Esophagus squamous epithelium (tissue), 5 donors: ENCODE measurements around the gene CFAP161. TPM values are rescaled to one million over a fixed set of nuclear protein-coding genes. Genes with fewer than 3 reads are reported as not detected.
A peak's percentile ranks its signal among the peaks of the same experiment; 100 is the strongest.

ENCODE experiments used
- DNase-seq: peaks from one replicate; lab custom pipeline; 2025; lab: John Stamatoyannopoulos, UW
- H3K27ac ChIP-seq, 4 donors: fragments of 200-600 bp; sonication (generic); one replicate each; pipeline ENCODE4 v1.5.1; 2016 to 2019; ENCODE audit warnings: mild to moderate bottlenecking in 1 of 4
- H3K27me3 ChIP-seq, 4 donors: fragments of 200-600 bp; sonication (generic); 1 replicate in 3 of 4; 2 replicates in 1 of 4; pipeline versions ENCODE4 v1.5.1 to v1.6.0; 2017 to 2021; ENCODE audit warnings: antibody characterized with exemption in 1 of 4
- H3K36me3 ChIP-seq, 3 donors: fragments of 200-600 bp; sonication (generic); one replicate each; pipeline ENCODE4 v1.5.1; 2016 to 2019
- H3K4me1 ChIP-seq, 3 donors: fragments of 200-600 bp; sonication (generic); one replicate each; pipeline ENCODE4 v1.5.1; 2017 to 2019
- H3K4me3 ChIP-seq, 4 donors: fragments of 200-600 bp; sonication (generic); 1 replicate in 3 of 4; 2 replicates in 1 of 4; pipeline ENCODE4 v1.5.1; 2016 to 2019; ENCODE audit warnings: mild to moderate bottlenecking in 2 of 4, moderate library complexity in 1 of 4
- H3K9me3 ChIP-seq, 3 donors: fragments of 200-600 bp; sonication (generic); one replicate each; pipeline ENCODE4 v1.5.1; 2016 to 2019
- POLR2A ChIP-seq, 4 donors: fragments of 450-650 bp; IDR thresholded peaks; one replicate each; pipeline ENCODE4 v1.6.1; 2017; ENCODE audit warnings: antibody characterized with exemption in 4 of 4, mild to moderate bottlenecking in 4 of 4, moderate library complexity in 3 of 4
- WGBS, 2 donors: methylation state at CpG; one replicate each; pipeline ENCODE4 v1.1.5; 2018; 5-methylcytosine and 5-hydroxymethylcytosine counted together
- intact Hi-C: fragments of 100-400 bp; cut with DNase I; formaldehyde crosslinking; loops from one replicate; pipeline ENCODE4 v1.15.0; 2022
- total RNA-seq, 4 donors: library from RNA; depleted of rRNA; stranded (reverse); fragments of >200 nt; gene quantifications; one replicate each; pipeline ENCODE4 v1.1.0, GENCODE V29; 2016
- TF ChIP-seq, protein P1 (sequence below), 6 experiments: fragments of 450-650 bp in 4 of 6; fragments of 200-600 bp in 2 of 6; sonication (generic) in 2 of 6; IDR thresholded peaks; one replicate each; pipeline ENCODE4 v1.5.1; 2016 to 2019; ENCODE audit warnings: antibody characterized with exemption in 6 of 6, mild to moderate bottlenecking in 4 of 6, moderate library complexity in 4 of 6
- donor health status: DM: yes; HTN: yes; CAD: no.

Gene CFAP161
- total RNA-seq, 4 donors from 2014 or later, result 0.38 to 0.88 TPM; not detected in 2

DNA sequence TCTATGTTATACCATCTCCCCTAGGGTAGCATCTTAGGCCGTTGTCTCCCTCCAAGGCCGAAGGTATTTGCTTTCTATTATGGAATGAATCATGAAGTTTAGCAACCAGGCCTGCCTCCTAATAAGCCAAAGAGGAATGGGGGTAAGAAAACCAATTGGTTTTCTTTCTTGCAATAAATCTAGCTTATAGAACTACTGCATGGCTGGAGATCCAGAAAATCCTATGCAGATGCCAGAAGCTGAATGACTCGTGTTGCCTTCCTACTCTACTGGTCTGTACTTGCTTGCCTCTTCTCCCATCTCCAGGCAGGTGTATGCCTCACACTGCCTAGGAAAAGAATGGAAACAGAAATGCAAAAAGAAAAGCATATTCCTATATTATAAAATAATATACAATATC, 31.5 kb downstream of the CFAP161 start:
- Histone ChIP-seq H3K27me3 (peaks cover 0 to 29% (median 0%) of the 10 kb centered on the region in 4 donors), H3K9me3 (no peaks in the 10 kb centered on the region), H3K36me3 (no peaks in the 10 kb centered on the region), H3K4me3 (no peak overlapping the region), H3K4me1 (peaks cover 19 to 52% (median 49%) of the 10 kb centered on the region in 3 donors), H3K27ac (peak overlapping the region in 2 of 4 donors; percentile 17 to 52)
- DNase-seq, result no peak
- TF ChIP-seq POLR2A (IDR thresholded peaks at IDR 0.05), result no peak
- TF ChIP-seq, protein P1, sequence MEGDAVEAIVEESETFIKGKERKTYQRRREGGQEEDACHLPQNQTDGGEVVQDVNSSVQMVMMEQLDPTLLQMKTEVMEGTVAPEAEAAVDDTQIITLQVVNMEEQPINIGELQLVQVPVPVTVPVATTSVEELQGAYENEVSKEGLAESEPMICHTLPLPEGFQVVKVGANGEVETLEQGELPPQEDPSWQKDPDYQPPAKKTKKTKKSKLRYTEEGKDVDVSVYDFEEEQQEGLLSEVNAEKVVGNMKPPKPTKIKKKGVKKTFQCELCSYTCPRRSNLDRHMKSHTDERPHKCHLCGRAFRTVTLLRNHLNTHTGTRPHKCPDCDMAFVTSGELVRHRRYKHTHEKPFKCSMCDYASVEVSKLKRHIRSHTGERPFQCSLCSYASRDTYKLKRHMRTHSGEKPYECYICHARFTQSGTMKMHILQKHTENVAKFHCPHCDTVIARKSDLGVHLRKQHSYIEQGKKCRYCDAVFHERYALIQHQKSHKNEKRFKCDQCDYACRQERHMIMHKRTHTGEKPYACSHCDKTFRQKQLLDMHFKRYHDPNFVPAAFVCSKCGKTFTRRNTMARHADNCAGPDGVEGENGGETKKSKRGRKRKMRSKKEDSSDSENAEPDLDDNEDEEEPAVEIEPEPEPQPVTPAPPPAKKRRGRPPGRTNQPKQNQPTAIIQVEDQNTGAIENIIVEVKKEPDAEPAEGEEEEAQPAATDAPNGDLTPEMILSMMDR (IDR thresholded peaks at IDR 0.05), result no peak
- WGBS, 2 donors, result 23 to 33% methylated on average over 3 of the region's 3 CpGs
- intact Hi-C loops, result no loop called here

DNA sequence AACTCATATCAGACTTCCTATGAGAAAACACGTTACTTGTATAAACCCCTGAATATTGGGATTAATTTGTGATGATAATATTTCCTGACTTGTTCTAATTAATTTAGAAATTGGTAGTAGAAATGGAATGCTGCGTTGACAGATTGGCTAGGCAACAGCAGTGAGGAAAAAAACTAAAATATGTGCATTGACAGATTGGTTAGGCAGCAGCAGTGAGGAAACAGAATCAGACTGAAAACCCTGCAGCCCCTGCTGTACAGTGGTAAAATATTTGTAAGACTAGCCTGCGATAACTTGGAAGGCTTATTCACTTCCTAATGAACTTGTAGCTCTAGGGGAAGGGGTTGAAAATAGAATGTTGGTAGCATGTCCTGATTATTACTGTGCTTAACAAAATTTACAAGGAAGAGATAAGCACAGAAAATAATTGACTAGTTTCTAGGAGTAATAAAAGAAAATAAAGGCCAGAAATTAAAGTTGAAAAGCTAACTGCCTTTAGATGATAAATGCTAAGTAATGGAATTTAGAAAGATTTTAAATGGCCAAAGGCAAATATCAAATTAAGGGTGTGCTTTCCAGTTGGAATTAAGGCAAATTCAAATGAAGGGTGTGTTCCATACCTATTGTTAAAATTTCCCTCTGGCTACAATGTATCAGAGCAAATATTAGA, 32.7 kb downstream of the CFAP161 start:
- DNase-seq, result no peak
- no peak for TF ChIP-seq POLR2A (IDR thresholded peaks at IDR 0.05)
- TF ChIP-seq, protein P1 (IDR thresholded peaks at IDR 0.05), result no peak
- WGBS, 2 donors, result 37 to 45% methylated on average over 3 of the region's 3 CpGs
- Histone ChIP-seq H3K9me3 (no peaks in the 10 kb centered on the region), H3K27me3 (peaks cover 0 to 26% (median 0%) of the 10 kb centered on the region in 4 donors), H3K4me3 (no peak overlapping the region), H3K36me3 (no peaks in the 10 kb centered on the region), H3K4me1 (peaks cover 7 to 41% (median 40%) of the 10 kb centered on the region in 3 donors), H3K27ac (peak overlapping the region in 3 of 4 donors; percentile 5 to 63 (median 45))
- intact Hi-C loops, result no loop called here

DNA sequence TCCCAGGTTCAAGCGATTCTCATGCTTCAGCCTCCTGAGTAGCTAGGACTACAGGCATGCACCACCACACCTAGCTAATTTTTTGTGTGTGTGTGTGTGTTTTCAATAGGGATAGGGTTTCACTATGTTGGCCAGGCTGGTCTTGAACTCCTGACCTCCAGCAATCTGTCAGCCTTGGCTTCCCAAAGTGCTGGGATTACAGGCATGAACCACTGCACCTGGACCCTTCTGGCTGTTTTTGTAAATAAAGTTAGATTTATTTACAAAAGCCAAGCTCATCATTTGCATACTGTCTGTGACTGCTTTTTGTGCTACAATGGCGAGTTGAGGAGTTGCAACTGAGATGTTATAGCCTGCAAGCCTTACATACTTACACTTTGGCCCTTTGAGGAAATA, 34.1 kb downstream of the CFAP161 start:
- H3K36me3 ChIP-seq, result no peaks in the 10 kb centered on the region
- no peak overlapping the region for H3K27ac ChIP-seq
- H3K4me1 ChIP-seq, result peaks cover 6 to 40% (median 39%) of the 10 kb centered on the region in 3 donors
- peaks cover 0 to 39% (median 0%) of the 10 kb centered on the region in 4 donors for H3K27me3 ChIP-seq
- WGBS, 2 donors, result 67 to 100% methylated on average over 2 of the region's 2 CpGs
- no peaks in the 10 kb centered on the region for H3K9me3 ChIP-seq
- no peak overlapping the region for H3K4me3 ChIP-seq
- intact Hi-C loops, result no loop called here
- DNase-seq, result no peak
- TF ChIP-seq, protein P1 (IDR thresholded peaks at IDR 0.05), result no peak
- TF ChIP-seq POLR2A (IDR thresholded peaks at IDR 0.05), result no peak

DNA sequence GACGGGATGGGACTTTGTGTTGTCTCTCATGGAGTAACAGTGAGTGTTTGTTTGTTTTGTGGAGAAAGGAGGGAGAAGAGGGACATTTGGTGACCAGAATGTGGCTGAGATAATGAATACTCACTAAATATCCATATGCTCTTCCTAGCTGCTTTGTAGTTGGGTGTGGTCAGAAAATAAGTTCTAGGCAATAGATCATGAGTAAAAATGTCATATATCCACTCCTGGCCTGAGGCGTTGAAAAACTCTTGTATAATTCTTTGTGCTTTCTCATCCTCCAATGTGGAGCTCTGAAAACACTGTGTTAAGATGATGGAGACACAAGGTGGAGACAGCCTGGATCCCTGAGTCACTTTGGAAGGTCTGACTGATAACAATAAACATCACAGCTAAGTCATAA, 34.6 kb downstream of the CFAP161 start:
- Histone ChIP-seq H3K4me3 (no peak overlapping the region), H3K4me1 (peaks cover 6 to 40% (median 39%) of the 10 kb centered on the region in 3 donors), H3K27ac (no peak overlapping the region), H3K9me3 (no peaks in the 10 kb centered on the region), H3K27me3 (peaks cover 0 to 44% (median 0%) of the 10 kb centered on the region in 4 donors), H3K36me3 (no peaks in the 10 kb centered on the region)
- intact Hi-C loops, result no loop called here
- no peak for TF ChIP-seq POLR2A (IDR thresholded peaks at IDR 0.05)
- TF ChIP-seq, protein P1 (IDR thresholded peaks at IDR 0.05), result no peak
- 59 to 71% methylated on average over 2 of the region's 2 CpGs for WGBS, 2 donors
- DNase-seq, result no peak

DNA sequence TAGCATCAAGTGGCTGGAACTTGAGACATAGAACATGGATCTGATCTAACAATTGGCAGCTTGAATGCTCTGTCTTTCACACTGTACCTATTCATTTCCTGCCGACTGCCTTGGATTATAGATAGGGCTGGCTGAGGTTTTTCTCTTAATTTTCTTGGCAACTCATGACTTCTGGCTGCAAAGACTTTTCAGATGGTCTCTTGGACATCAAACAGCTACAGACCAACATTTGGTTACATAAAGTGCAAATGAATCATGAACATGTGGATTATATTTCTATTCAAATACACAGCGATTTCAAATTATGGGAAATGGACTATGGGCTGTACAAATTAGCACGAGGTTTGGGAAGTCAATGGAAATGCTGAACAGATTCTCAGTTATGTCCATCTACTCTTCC, 36.4 kb downstream of the CFAP161 start:
- 39 to 49% methylated on average over 3 of the region's 3 CpGs for WGBS, 2 donors
- Histone ChIP-seq H3K9me3 (no peaks in the 10 kb centered on the region), H3K36me3 (no peaks in the 10 kb centered on the region)

More for the DNA sequence above, 36.4 kb downstream of the CFAP161 start:
- no peak for DNase-seq
- Histone ChIP-seq H3K27me3 (peaks cover 0 to 52% (median 0%) of the 10 kb centered on the region in 4 donors), H3K27ac (no peak overlapping the region), H3K4me1 (peaks cover 0 to 25% (median 25%) of the 10 kb centered on the region in 3 donors), H3K4me3 (no peak overlapping the region)
- intact Hi-C loops, result no loop called here
- TF ChIP-seq POLR2A (IDR thresholded peaks at IDR 0.05), result no peak
- TF ChIP-seq, protein P1 (IDR thresholded peaks at IDR 0.05), result no peak
